Astrocyte (in vitro differentiated cells and primary cell): ENCODE results near the gene SEC31A.

Experiments
- EZH2 ChIP-seq: IDR thresholded peaks from 2 replicates; pipeline ENCODE4 v1.6.1; 2012; ENCODE audit warnings: mild to moderate bottlenecking, low read length, inconsistent platforms; ENCODE audit not compliant: insufficient read depth
- TF ChIP-seq, protein P1 (sequence below): IDR thresholded peaks from 2 replicates; pipeline ENCODE4 v1.5.1; 2011; ENCODE audit warnings: low read depth, mild to moderate bottlenecking, inconsistent platforms, low read length, moderate library complexity; ENCODE audit not compliant: insufficient read depth

DNA sequence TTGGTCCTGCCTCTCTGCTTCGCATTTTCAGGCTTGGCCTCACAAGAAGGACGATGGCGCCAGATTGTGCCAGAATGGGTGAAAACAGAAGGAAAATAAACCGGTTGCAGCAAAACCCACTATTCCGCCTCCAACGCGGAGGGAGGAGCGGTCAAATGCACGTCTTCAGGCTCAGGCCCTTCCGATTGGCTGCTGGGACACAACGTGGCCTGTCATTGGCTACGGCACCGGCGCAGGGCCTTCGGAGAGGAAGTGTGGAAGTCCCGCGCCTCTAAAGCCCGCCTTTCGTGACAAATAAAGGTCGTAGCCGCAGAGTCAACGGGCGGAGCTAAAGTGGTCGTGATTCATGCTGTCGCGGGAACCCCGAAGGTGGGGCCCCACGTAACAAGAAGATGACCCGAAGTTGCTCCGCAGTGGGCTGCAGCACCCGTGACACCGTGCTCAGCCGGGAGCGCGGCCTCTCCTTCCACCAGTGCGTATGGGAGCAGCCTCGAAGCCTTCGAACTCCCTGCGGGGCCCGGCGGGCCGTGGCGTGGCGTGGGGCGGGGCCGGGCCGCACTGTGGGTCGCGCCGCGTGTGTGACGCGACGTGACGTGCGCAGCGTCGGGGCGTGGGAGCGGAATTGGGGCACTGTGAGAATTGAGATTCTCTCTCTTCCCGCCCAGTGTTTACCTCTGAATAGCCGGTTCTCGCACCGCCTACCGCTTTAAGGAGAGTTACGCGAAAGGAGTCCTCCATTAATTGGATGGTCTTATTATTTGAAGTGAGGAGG is 9.6 kb upstream of the SEC31A start, which contains the start of gene THAP9:
- TF ChIP-seq, protein P1, sequence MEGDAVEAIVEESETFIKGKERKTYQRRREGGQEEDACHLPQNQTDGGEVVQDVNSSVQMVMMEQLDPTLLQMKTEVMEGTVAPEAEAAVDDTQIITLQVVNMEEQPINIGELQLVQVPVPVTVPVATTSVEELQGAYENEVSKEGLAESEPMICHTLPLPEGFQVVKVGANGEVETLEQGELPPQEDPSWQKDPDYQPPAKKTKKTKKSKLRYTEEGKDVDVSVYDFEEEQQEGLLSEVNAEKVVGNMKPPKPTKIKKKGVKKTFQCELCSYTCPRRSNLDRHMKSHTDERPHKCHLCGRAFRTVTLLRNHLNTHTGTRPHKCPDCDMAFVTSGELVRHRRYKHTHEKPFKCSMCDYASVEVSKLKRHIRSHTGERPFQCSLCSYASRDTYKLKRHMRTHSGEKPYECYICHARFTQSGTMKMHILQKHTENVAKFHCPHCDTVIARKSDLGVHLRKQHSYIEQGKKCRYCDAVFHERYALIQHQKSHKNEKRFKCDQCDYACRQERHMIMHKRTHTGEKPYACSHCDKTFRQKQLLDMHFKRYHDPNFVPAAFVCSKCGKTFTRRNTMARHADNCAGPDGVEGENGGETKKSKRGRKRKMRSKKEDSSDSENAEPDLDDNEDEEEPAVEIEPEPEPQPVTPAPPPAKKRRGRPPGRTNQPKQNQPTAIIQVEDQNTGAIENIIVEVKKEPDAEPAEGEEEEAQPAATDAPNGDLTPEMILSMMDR: no peak
- no peak for TF ChIP-seq EZH2
